ENCODE measurements around the gene FRMD4A. TPM values are rescaled to one million over a fixed set of nuclear protein-coding genes. Genes with fewer than 3 reads are reported as not detected.

FRMD4A gene
- total and polyA plus RNA-seq, 10 of the 15 experiments (the other 5 are each of a cell fraction or from before 2014, with no cell fraction given): 17.8 to 75.2 (median 39.1) TPM

- no peaks in the 10 kb centered on the region for H3K27me3 ChIP-seq (replicated peaks in 1 of 2; ENCODE audit: control insufficient read depth in 2 of 2, insufficient read depth in 2 of 2, low read length in 1 of 2)
- no peaks in the 10 kb centered on the region; the same call in 2 of the 3 replicates for H3K9me3 ChIP-seq (replicated peaks; ENCODE audit: control insufficient read depth, insufficient read depth, low read length)
- no peak overlapping the region for H2AFZ ChIP-seq (ENCODE audit: control insufficient read depth, low read depth, low read length)
- ATAC-seq: no peak; the same call in 1 of the 3 replicates
- no peak overlapping the region for H3K4me2 ChIP-seq (ENCODE audit: control insufficient read depth, insufficient read depth)
- H3K9ac ChIP-seq (ENCODE audit: control insufficient read depth, insufficient read depth, low read length): no peak overlapping the region
- SMC1A ChIA-PET (ENCODE audit: uncharacterized antibody, unreplicated experiment): interaction anchor here (0.5 kb wide), 1 partner anchor 401 kb away, joined by 3 read pairs; no protein-coding TSS in a partner anchor
- no peaks in the 10 kb centered on the region for H3K4me1 ChIP-seq (ENCODE audit: control insufficient read depth, insufficient read depth, low read length)
- no peaks in the 10 kb centered on the region; a peak in 1 of 4 replicates for H3K36me3 ChIP-seq (ENCODE audit: control insufficient read depth in 2 of 2, insufficient read depth in 2 of 2, low read length in 1 of 2)
- BruUV-seq (replicated peaks): no TSS peak
- CTCF ChIA-PET: no interaction called here
- no peaks in the 10 kb centered on the region for H3K79me2 ChIP-seq (ENCODE audit: control insufficient read depth, insufficient read depth, low read length)
- in situ Hi-C loops (cut with MboI) (no loop called here), intact Hi-C loops (cut with micrococcal nuclease; ENCODE audit: unreplicated experiment) (no loop called here)
- 97% methylated on average over 4 of the region's 4 CpGs for WGBS (ENCODE audit: insufficient coverage, insufficient replicate concordance, low lambda C conversion rate, missing lambda C conversion rate)
- RAD21 ChIA-PET (ENCODE audit: unreplicated experiment): no interaction called here
- no peaks in the 10 kb centered on the region for H4K20me1 ChIP-seq (ENCODE audit: control insufficient read depth, insufficient read depth)
- H3K27ac ChIP-seq (ENCODE audit: control insufficient read depth, insufficient read depth): no peak overlapping the region
- no peak for FAIRE-seq
- POLR2A ChIA-PET: no interaction called here
- no peak overlapping the region for H3K4me3 ChIP-seq
- DNase-seq (ENCODE audit: low read depth, low spot score): no peak
- TF ChIP-seq ZNF274 (IDR thresholded peaks at IDR 0.05; ENCODE audit: insufficient read depth, insufficient read length): no peak
- TF ChIP-seq BACH1 (IDR thresholded peaks at IDR 0.05; ENCODE audit: borderline replicate concordance): no peak
- TF ChIP-seq USF1 (IDR thresholded peaks at IDR 0.05; ENCODE audit: borderline replicate concordance, extremely low read length, insufficient read depth, low read depth, low read length): no peak
- no peak for TF ChIP-seq IRF4 (IDR thresholded peaks at IDR 0.05; ENCODE audit: low read depth, low read length)
- TF ChIP-seq E2F4 (IDR thresholded peaks at IDR 0.05; ENCODE audit: low read depth, low read length): no peak
- TF ChIP-seq TBL1XR1 (IDR thresholded peaks at IDR 0.05; ENCODE audit: low read depth, low read length): no peak
- TF ChIP-seq NR2C1 (IDR thresholded peaks at IDR 0.05): no peak
- TF ChIP-seq ETV6 (conservative IDR thresholded peaks at IDR 0.05 in 1 of 2, IDR thresholded peaks at IDR 0.05 in 1 of 2; ENCODE audit: borderline replicate concordance in 1 of 2, low read depth in 1 of 2): no peak
- no peak for TF ChIP-seq RAD51 (IDR thresholded peaks at IDR 0.05)
- TF ChIP-seq MLLT1 (IDR thresholded peaks at IDR 0.05): no peak
- no peak for TF ChIP-seq ZBTB33 (IDR thresholded peaks at IDR 0.05)
- no peak for TF ChIP-seq NR2F1 (conservative IDR thresholded peaks at IDR 0.05)
- TF ChIP-seq POU2F2 (IDR thresholded peaks at IDR 0.05; ENCODE audit: borderline replicate concordance, low read depth, low read length): no peak
- no peak for TF ChIP-seq NKRF (conservative IDR thresholded peaks at IDR 0.05)
- TF ChIP-seq SMAD5 (IDR thresholded peaks at IDR 0.05; ENCODE audit: low read depth): no peak
- no peak for TF ChIP-seq ZNF384 (IDR thresholded peaks at IDR 0.05; ENCODE audit: borderline replicate concordance, low read depth, low read length)
- TF ChIP-seq ZNF622 (IDR thresholded peaks at IDR 0.05): no peak
- no peak for TF ChIP-seq WRNIP1 (IDR thresholded peaks at IDR 0.05; ENCODE audit: borderline replicate concordance, low read depth, low read length)
- TF ChIP-seq NRF1 (conservative IDR thresholded peaks at IDR 0.05; ENCODE audit: low read depth, low read length): no peak
Measured at GRCh38 chr10:13636776-13637175, 693.9 kb downstream of the FRMD4A start.

Measured in GM12878 (cell line).